ENCODE measurements around the gene DAP.

The DAP gene

DNA sequence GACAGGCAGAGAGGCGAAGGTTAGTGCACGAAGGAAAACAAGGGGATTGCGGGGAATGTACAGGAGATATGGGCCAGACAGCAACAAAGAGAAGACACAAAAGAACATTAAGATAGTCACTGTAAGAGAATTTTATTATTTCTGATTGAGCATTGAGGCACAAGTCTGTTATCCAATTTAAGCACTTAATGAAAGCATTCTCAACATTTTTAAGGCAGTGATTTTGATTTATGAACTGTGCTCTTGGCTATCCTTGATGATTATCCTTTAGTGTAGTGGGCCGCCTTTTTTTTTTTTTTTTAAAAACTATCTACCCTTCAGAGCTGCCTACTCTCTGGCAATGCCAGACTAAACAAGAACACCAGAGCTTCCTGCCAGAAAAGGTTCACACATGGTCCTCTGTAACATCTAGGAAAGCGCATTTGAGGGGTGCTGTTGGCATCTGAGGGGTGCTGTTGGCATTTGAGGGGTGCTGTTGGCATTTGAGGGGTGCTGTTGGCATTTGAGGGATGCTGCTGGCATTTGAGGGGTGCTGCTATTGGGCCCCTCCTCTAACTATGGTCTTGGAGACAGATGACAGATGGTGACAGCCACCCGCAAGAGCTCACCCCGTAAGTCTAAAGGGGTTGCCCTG, 3.0 kb downstream of the DAP start:
- H3K9me3 ChIP-seq (ENCODE audit: control insufficient read depth, low read length): peaks cover 3% of the 10 kb centered on the region
- TF ChIP-seq, protein P1, sequence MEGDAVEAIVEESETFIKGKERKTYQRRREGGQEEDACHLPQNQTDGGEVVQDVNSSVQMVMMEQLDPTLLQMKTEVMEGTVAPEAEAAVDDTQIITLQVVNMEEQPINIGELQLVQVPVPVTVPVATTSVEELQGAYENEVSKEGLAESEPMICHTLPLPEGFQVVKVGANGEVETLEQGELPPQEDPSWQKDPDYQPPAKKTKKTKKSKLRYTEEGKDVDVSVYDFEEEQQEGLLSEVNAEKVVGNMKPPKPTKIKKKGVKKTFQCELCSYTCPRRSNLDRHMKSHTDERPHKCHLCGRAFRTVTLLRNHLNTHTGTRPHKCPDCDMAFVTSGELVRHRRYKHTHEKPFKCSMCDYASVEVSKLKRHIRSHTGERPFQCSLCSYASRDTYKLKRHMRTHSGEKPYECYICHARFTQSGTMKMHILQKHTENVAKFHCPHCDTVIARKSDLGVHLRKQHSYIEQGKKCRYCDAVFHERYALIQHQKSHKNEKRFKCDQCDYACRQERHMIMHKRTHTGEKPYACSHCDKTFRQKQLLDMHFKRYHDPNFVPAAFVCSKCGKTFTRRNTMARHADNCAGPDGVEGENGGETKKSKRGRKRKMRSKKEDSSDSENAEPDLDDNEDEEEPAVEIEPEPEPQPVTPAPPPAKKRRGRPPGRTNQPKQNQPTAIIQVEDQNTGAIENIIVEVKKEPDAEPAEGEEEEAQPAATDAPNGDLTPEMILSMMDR (IDR thresholded peaks at IDR 0.05): no peak
- H3K4me3 ChIP-seq (ENCODE audit: low read depth, low read length): no peak overlapping the region
- no peak overlapping the region for H3K4me2 ChIP-seq (ENCODE audit: low read length)
- peaks cover 6% of the 10 kb centered on the region for H3K4me1 ChIP-seq
- no peak overlapping the region for H3K27ac ChIP-seq
- H3K79me2 ChIP-seq: peaks cover 41% of the 10 kb centered on the region
- no peaks in the 10 kb centered on the region for H3K27me3 ChIP-seq (ENCODE audit: control insufficient read depth, insufficient read depth, low read length)
- no peak overlapping the region for H3K9ac ChIP-seq
- H2AFZ ChIP-seq: no peak overlapping the region
- no peaks in the 10 kb centered on the region for H3K36me3 ChIP-seq (ENCODE audit: control insufficient read depth, insufficient read depth, low read length)

GRCh38 chr5:10757043-10757442, 4.0 kb downstream of the DAP start:
- Histone ChIP-seq H3K9me3 (ENCODE audit: control insufficient read depth, low read length) (peaks cover 3% of the 10 kb centered on the region), H3K27me3 (ENCODE audit: control insufficient read depth, insufficient read depth, low read length) (no peaks in the 10 kb centered on the region), H3K4me2 (ENCODE audit: low read length) (no peak overlapping the region), H3K4me1 (peaks cover 6% of the 10 kb centered on the region), H3K79me2 (peaks cover 41% of the 10 kb centered on the region), H3K27ac (no peak overlapping the region), H3K9ac (no peak overlapping the region), H3K36me3 (ENCODE audit: control insufficient read depth, insufficient read depth, low read length) (no peaks in the 10 kb centered on the region), H2AFZ (no peak overlapping the region), H3K4me3 (ENCODE audit: low read depth, low read length) (no peak overlapping the region)
- TF ChIP-seq, protein P1 (IDR thresholded peaks at IDR 0.05): no peak

GRCh38 chr5:10756549-10756948, 4.5 kb downstream of the DAP start:
- no peak overlapping the region for H3K27ac ChIP-seq

GRCh38 chr5:10753178-10753577, 7.9 kb downstream of the DAP start:
- Histone ChIP-seq H3K36me3 (ENCODE audit: control insufficient read depth, insufficient read depth, low read length) (no peaks in the 10 kb centered on the region), H3K4me1 (peaks cover 2% of the 10 kb centered on the region), H3K27me3 (ENCODE audit: control insufficient read depth, insufficient read depth, low read length) (no peaks in the 10 kb centered on the region), H3K4me3 (ENCODE audit: low read depth, low read length) (no peak overlapping the region), H3K4me2 (ENCODE audit: low read length) (no peak overlapping the region), H3K27ac (no peak overlapping the region), H3K9ac (no peak overlapping the region), H3K79me2 (peaks cover 32% of the 10 kb centered on the region), H2AFZ (no peak overlapping the region), H3K9me3 (ENCODE audit: control insufficient read depth, low read length) (no peaks in the 10 kb centered on the region)
- TF ChIP-seq, protein P1 (IDR thresholded peaks at IDR 0.05): no peak

More at GRCh38 chr5:10756549-10756948, 4.5 kb downstream of the DAP start:
- H3K9me3 ChIP-seq (ENCODE audit: control insufficient read depth, low read length): peaks cover 3% of the 10 kb centered on the region
- no peaks in the 10 kb centered on the region for H3K36me3 ChIP-seq (ENCODE audit: control insufficient read depth, insufficient read depth, low read length)
- peaks cover 42% of the 10 kb centered on the region for H3K79me2 ChIP-seq
- peaks cover 6% of the 10 kb centered on the region for H3K4me1 ChIP-seq
- H3K9ac ChIP-seq: no peak overlapping the region
- no peak overlapping the region for H2AFZ ChIP-seq
- no peak overlapping the region for H3K4me2 ChIP-seq (ENCODE audit: low read length)
- no peak overlapping the region for H3K4me3 ChIP-seq (ENCODE audit: low read depth, low read length)
- TF ChIP-seq, protein P1 (IDR thresholded peaks at IDR 0.05): no peak
- H3K27me3 ChIP-seq (ENCODE audit: control insufficient read depth, insufficient read depth, low read length): no peaks in the 10 kb centered on the region

DNA sequence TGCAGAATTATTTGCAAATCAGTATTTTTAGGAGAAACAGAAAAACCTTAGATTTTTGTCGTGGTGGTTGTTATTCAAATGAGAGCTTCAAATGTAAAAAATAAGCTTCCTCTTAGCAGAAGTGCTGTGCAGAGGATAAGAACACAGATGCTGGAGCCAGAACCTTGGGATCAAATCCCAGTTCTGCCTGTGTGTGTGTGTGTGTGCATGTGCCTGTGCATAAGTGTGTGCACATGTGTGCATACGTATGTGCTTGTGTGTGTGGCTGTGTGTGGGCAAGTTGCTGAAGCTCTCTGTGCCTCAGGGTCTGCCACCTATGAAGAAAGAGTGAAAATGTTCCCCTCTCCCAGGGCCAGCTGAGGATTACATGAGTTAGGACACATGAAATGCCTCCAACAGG, 8.6 kb downstream of the DAP start:
- Histone ChIP-seq H3K4me1 (peaks cover 2% of the 10 kb centered on the region), H3K4me3 (ENCODE audit: low read depth, low read length) (no peak overlapping the region), H3K4me2 (ENCODE audit: low read length) (no peak overlapping the region), H3K9ac (no peak overlapping the region), H3K27ac (no peak overlapping the region), H2AFZ (no peak overlapping the region), H3K9me3 (ENCODE audit: control insufficient read depth, low read length) (no peaks in the 10 kb centered on the region), H3K27me3 (ENCODE audit: control insufficient read depth, insufficient read depth, low read length) (no peaks in the 10 kb centered on the region), H3K79me2 (peaks cover 28% of the 10 kb centered on the region), H3K36me3 (ENCODE audit: control insufficient read depth, insufficient read depth, low read length) (no peaks in the 10 kb centered on the region)
- TF ChIP-seq, protein P1 (IDR thresholded peaks at IDR 0.05): no peak

Data from parathyroid adenoma (tissue), 2 donors.